ENCODE results near the gene ABCA13. TPM values are rescaled to one million over a fixed set of nuclear protein-coding genes. Genes with fewer than 3 reads are reported as not detected.

The ABCA13 gene
- total RNA-seq, 4 donors from 2014 or later: 0.38 to 9.8 (median 4.9) TPM

DNA sequence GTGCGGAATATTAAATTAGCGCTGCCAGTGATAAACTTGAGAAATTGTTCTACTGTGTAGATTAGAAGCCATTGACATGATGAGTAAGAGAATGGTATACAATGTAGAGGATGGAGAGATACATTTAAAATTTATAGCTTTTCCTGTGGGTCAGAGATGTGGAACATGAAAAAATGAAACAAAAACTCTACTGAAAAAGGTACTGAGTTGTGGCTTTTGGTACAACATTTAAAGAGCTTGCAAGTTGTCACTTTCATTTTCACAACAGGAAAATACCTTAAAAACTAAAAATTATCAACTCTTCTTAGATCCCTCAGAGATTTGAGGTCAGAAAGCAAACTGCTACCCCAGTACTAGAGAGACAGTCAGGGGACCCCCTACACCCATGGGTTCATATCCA lies 404.3 kb downstream of the ABCA13 start:
- no peaks in the 10 kb centered on the region for H3K36me3 ChIP-seq

GRCh38 chr7:48587475-48587874 lies 416.2 kb downstream of the ABCA13 start:
- TF ChIP-seq CTCF (IDR thresholded peaks at IDR 0.05) (no peak), POLR2A (IDR thresholded peaks at IDR 0.05) (no peak)
- Histone ChIP-seq H3K9me3 (no peaks in the 10 kb centered on the region), H3K27ac (no peak overlapping the region), H3K4me1 (no peaks in the 10 kb centered on the region), H3K4me3 (no peak overlapping the region), H3K36me3 (no peaks in the 10 kb centered on the region), H3K27me3 (no peaks in the 10 kb centered on the region)
- no peak for DNase-seq
- intact Hi-C loops (cut with DNase I): no loop called here

More for the DNA sequence above, 404.3 kb downstream of the ABCA13 start:
- WGBS, 2 donors: 94 to 96% methylated on average over 2 of the region's 2 CpGs
- Histone ChIP-seq H3K27ac (no peak overlapping the region), H3K4me1 (no peaks in the 10 kb centered on the region), H3K27me3 (no peaks in the 10 kb centered on the region), H3K9me3 (peaks cover 0 to 4% (median 0%) of the 10 kb centered on the region in 3 donors), H3K4me3 (no peak overlapping the region)
- intact Hi-C loops (cut with DNase I): no loop called here
- TF ChIP-seq POLR2A (IDR thresholded peaks at IDR 0.05): no peak
- no peak for TF ChIP-seq CTCF (IDR thresholded peaks at IDR 0.05)
- DNase-seq: no peak

GRCh38 chr7:48594349-48594748 lies 423.1 kb downstream of the ABCA13 start:
- no peaks in the 10 kb centered on the region for H3K9me3 ChIP-seq
- H3K27me3 ChIP-seq: no peaks in the 10 kb centered on the region
- no peak overlapping the region for H3K4me3 ChIP-seq
- H3K4me1 ChIP-seq: no peaks in the 10 kb centered on the region
- intact Hi-C loops (cut with DNase I): no loop called here
- no peak for TF ChIP-seq CTCF (IDR thresholded peaks at IDR 0.05)
- 82 to 98% methylated on average over 1 to 2 of the region's 2 CpGs for WGBS, 2 donors
- no peak overlapping the region for H3K27ac ChIP-seq
- DNase-seq: no peak
- H3K36me3 ChIP-seq: no peaks in the 10 kb centered on the region

DNA sequence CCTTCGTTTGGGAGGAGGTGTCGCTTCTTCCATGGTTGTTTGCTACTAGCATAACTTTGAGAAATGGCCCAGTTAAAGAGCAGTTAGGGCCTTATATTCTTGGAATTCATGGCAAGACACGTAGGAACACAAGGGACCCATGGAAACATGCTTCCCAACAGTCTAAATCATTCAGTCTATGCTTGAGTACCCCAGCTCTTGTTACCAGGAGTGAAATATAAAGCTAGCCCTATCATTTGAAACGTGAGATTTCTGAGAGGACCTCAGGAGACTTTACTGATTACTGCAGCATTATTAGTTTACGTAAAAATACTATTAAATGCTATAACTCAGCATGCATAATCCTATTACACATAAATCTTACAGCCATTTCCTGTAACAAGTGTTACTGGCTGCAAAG lies 424.5 kb downstream of the ABCA13 start:
- 76 to 92% methylated on average over 5 of the region's 5 CpGs for WGBS, 2 donors
- Histone ChIP-seq H3K9me3 (no peaks in the 10 kb centered on the region), H3K4me3 (no peak overlapping the region), H3K36me3 (no peaks in the 10 kb centered on the region), H3K4me1 (no peaks in the 10 kb centered on the region), H3K27ac (no peak overlapping the region), H3K27me3 (no peaks in the 10 kb centered on the region)
- intact Hi-C loops (cut with DNase I): no loop called here
- TF ChIP-seq CTCF (IDR thresholded peaks at IDR 0.05): no peak
- DNase-seq: no peak

- Histone ChIP-seq H3K9me3 (no peaks in the 10 kb centered on the region), H3K4me1 (no peaks in the 10 kb centered on the region), H3K27ac (no peak overlapping the region), H3K36me3 (no peaks in the 10 kb centered on the region), H3K4me3 (no peak overlapping the region), H3K27me3 (no peaks in the 10 kb centered on the region)
- TF ChIP-seq POLR2A (IDR thresholded peaks at IDR 0.05): no peak
- no peak for TF ChIP-seq CTCF (IDR thresholded peaks at IDR 0.05)
- intact Hi-C loops (cut with DNase I): no loop called here
- DNase-seq: no peak
- 62 to 82% methylated on average over 1 to 2 of the region's 2 CpGs for WGBS, 2 donors
Observed at GRCh38 chr7:48610705-48611104, 439.4 kb downstream of the ABCA13 start.
